Thoracic aorta (tissue), 2 donors: ENCODE results near the gene VSTM4. TPM values are rescaled to one million over a fixed set of nuclear protein-coding genes. Genes with fewer than 3 reads are reported as not detected.
A peak's percentile ranks its signal among the peaks of the same experiment; 100 is the strongest.

Experiments used
- ATAC-seq: fragments of 150-250 bp; one replicate; pipeline ENCODE4 v1.8.0; 2017; ENCODE audit warnings: low read depth; ENCODE audit not compliant: insufficient number of reproducible peaks, low FRiP score
- DNase-seq: peaks from one replicate; pipeline ENCODE4 v3.0.0-alpha.2; 2020; ENCODE audit warnings: low spot score
- H3K27ac ChIP-seq, 2 donors: fragments of 200-600 bp; sonication (generic); 1 replicate in 1 of 2; 2 replicates in 1 of 2; pipeline ENCODE4 v1.5.1; 2016; ENCODE audit warnings: mild to moderate bottlenecking in 2 of 2, moderate library complexity in 2 of 2
- H3K27me3 ChIP-seq: fragments of 200-600 bp; sonication (generic); replicated peaks from 2 replicates; pipeline ENCODE4 v1.6.0; 2016; ENCODE audit warnings: mild to moderate bottlenecking; ENCODE audit not compliant: insufficient read depth
- H3K36me3 ChIP-seq: fragments of 200-600 bp; sonication (generic); one replicate; pipeline ENCODE4 v1.5.1; 2016
- H3K4me1 ChIP-seq, 2 donors: fragments of 200-600 bp; sonication (generic); 1 replicate in 1 of 2; 2 replicates in 1 of 2; pipeline versions ENCODE4 v1.5.1 to v1.6.0; 2016; ENCODE audit warnings: low read depth in 2 of 2, mild to moderate bottlenecking in 1 of 2; ENCODE audit not compliant: control insufficient read depth in 1 of 2
- H3K4me3 ChIP-seq: fragments of 200-600 bp; sonication (generic); 2 replicates; pipeline ENCODE4 v1.5.1; 2016; ENCODE audit warnings: mild to moderate bottlenecking
- H3K9me3 ChIP-seq: fragments of 200-600 bp; sonication (generic); 2 replicates; pipeline ENCODE4 v1.5.1; 2016
- CTCF ChIP-seq: fragments of 200-600 bp; sonication (generic); IDR thresholded peaks from one replicate; pipeline ENCODE4 v1.5.1; 2019; ENCODE audit warnings: antibody characterized with exemption
- total RNA-seq, 2 donors: library from RNA; depleted of rRNA; stranded (reverse); fragments of >200 nt; gene quantifications; one replicate each; pipeline versions ENCODE4 v1.1.0 to v1.2.3, GENCODE V29; 2016

VSTM4 gene
- total RNA-seq, 2 donors from 2014 or later: 24.4 to 46.4 TPM

- Histone ChIP-seq H3K4me1 (peaks cover 8 to 10% of the 10 kb centered on the region in 2 donors), H3K27me3 (no peaks in the 10 kb centered on the region), H3K4me3 (no peak overlapping the region), H3K9me3 (no peaks in the 10 kb centered on the region), H3K36me3 (peaks cover 11% of the 10 kb centered on the region), H3K27ac (peak overlapping the region in 1 of 2 donors; percentile 4)
- DNase-seq (no peak), ATAC-seq (no peak)
- no peak for TF ChIP-seq CTCF
Observed at GRCh38 chr10:49071160-49071761, 44.1 kb downstream of the VSTM4 start.

GRCh38 chr10:49070701-49071100, 44.6 kb downstream of the VSTM4 start:
- no peaks in the 10 kb centered on the region for H3K27me3 ChIP-seq
- H3K9me3 ChIP-seq: no peaks in the 10 kb centered on the region
- H3K36me3 ChIP-seq: peaks cover 6% of the 10 kb centered on the region
- H3K4me1 ChIP-seq: peaks cover 8 to 10% of the 10 kb centered on the region in 2 donors
- TF ChIP-seq CTCF: no peak
- peak overlapping the region in 1 of 2 donors; percentile 4 for H3K27ac ChIP-seq
- no peak overlapping the region for H3K4me3 ChIP-seq
- no peak for ATAC-seq
- no peak for DNase-seq

GRCh38 chr10:49068672-49069217, 46.6 kb downstream of the VSTM4 start:
- DNase-seq: no peak
- peaks cover 8 to 10% of the 10 kb centered on the region in 2 donors for H3K4me1 ChIP-seq
- TF ChIP-seq CTCF: no peak
- H3K9me3 ChIP-seq: no peaks in the 10 kb centered on the region
- H3K4me3 ChIP-seq: no peak overlapping the region
- peaks cover 3% of the 10 kb centered on the region for H3K36me3 ChIP-seq
- no peaks in the 10 kb centered on the region for H3K27me3 ChIP-seq
- H3K27ac ChIP-seq: no peak overlapping the region
- no peak for ATAC-seq

GRCh38 chr10:49068209-49068608, 47.1 kb downstream of the VSTM4 start:
- peaks cover 8 to 10% of the 10 kb centered on the region in 2 donors for H3K4me1 ChIP-seq
- no peak for TF ChIP-seq CTCF
- H3K27me3 ChIP-seq: no peaks in the 10 kb centered on the region
- no peak overlapping the region for H3K27ac ChIP-seq
- no peak overlapping the region for H3K4me3 ChIP-seq
- H3K9me3 ChIP-seq: no peaks in the 10 kb centered on the region
- DNase-seq (no peak), ATAC-seq (no peak)
- peaks cover 8% of the 10 kb centered on the region for H3K36me3 ChIP-seq

- peaks cover 10% of the 10 kb centered on the region for H3K36me3 ChIP-seq
- no peak overlapping the region for H3K4me3 ChIP-seq
- H3K4me1 ChIP-seq: peaks cover 8 to 10% of the 10 kb centered on the region in 2 donors
- DNase-seq (no peak), ATAC-seq (no peak)
- no peaks in the 10 kb centered on the region for H3K9me3 ChIP-seq
- no peak for TF ChIP-seq CTCF
- no peaks in the 10 kb centered on the region for H3K27me3 ChIP-seq
- no peak overlapping the region for H3K27ac ChIP-seq
Observed at GRCh38 chr10:49066944-49067730, 48.2 kb downstream of the VSTM4 start.
